CD4-positive, alpha-beta T cell treated with Interleukin-10 for 1 hour (primary cell): Measurements from ENCODE around the gene KCND3.

Source experiments
- DNase-seq: peaks from one replicate; pipeline ENCODE4 v3.0.0-alpha.2; 2020

The KCND3 gene

GRCh38 chr1:111989531-111990025 is at the start of gene KCND3:
Gene KCND3 (minus strand): TSS chr1:111989668.
- no peak for DNase-seq

- no peak for DNase-seq
These were observed 44.8 kb upstream of the KCND3 start for GRCh38 chr1:112034277-112034676.

- DNase-seq: no peak
These were observed 44.1 kb upstream of the KCND3 start for GRCh38 chr1:112033439-112034120.

GRCh38 chr1:112030157-112030556 is 40.7 kb upstream of the KCND3 start:
- DNase-seq: no peak

- DNase-seq: no peak
These were observed 38.2 kb upstream of the KCND3 start for GRCh38 chr1:112027696-112028095.

- no peak for DNase-seq
These were observed 37.0 kb upstream of the KCND3 start for GRCh38 chr1:112026501-112026900.

GRCh38 chr1:112026016-112026415 is 36.5 kb upstream of the KCND3 start:
- no peak for DNase-seq

- DNase-seq: no peak
These were observed 31.8 kb upstream of the KCND3 start for GRCh38 chr1:112021263-112021662.

GRCh38 chr1:112017183-112017582 is 27.7 kb upstream of the KCND3 start:
- DNase-seq: no peak

GRCh38 chr1:112012823-112013222 is 23.4 kb upstream of the KCND3 start:
- DNase-seq: no peak

GRCh38 chr1:112011202-112011601 is 21.7 kb upstream of the KCND3 start:
- DNase-seq: no peak

- DNase-seq: no peak
These were observed 17.7 kb upstream of the KCND3 start for GRCh38 chr1:112007169-112007568.

GRCh38 chr1:112006416-112007025 is 17.1 kb upstream of the KCND3 start:
- DNase-seq: no peak

GRCh38 chr1:112004076-112004475 is 14.6 kb upstream of the KCND3 start:
- no peak for DNase-seq

- DNase-seq: no peak
These were observed 13.0 kb upstream of the KCND3 start for GRCh38 chr1:112002514-112002913.

- DNase-seq: no peak
These were observed 12.0 kb upstream of the KCND3 start for GRCh38 chr1:112001436-112001835.

- no peak for DNase-seq
These were observed 10.6 kb upstream of the KCND3 start for GRCh38 chr1:112000048-112000447.

GRCh38 chr1:111998332-111998731 is 8.9 kb upstream of the KCND3 start:
- no peak for DNase-seq

- DNase-seq: no peak
These were observed 3.0 kb upstream of the KCND3 start for GRCh38 chr1:111992476-111992875.

- no peak for DNase-seq
These were observed 1.6 kb upstream of the KCND3 start for GRCh38 chr1:111990878-111991718.

GRCh38 chr1:111990026-111990877 is 784 bp upstream of the KCND3 start:
- DNase-seq: no peak

- no peak for DNase-seq
These were observed 570 bp downstream of the KCND3 start for GRCh38 chr1:111988743-111989453.
